IMR-90 (cell line): ENCODE data around the gene GRK5. TPM values are rescaled to one million over a fixed set of nuclear protein-coding genes. Genes with fewer than 3 reads are reported as not detected.
A peak's percentile ranks its signal among the peaks of the same experiment; 100 is the strongest.

Source experiments
- FOS ChIP-seq: fragments of 150-350 bp; IDR thresholded peaks from 2 replicates; pipeline ENCODE4 v1.6.1; 2016; ENCODE audit warnings: low read depth, low read length
- RCOR1 ChIP-seq: IDR thresholded peaks from 2 replicates; pipeline ENCODE4 v1.6.1; 2012; ENCODE audit warnings: mild to moderate bottlenecking, low read length, improper control_type of control experiment; ENCODE audit not compliant: insufficient replicate concordance
- USF2 ChIP-seq: fragments of 150-350 bp; IDR thresholded peaks from 2 replicates; pipeline ENCODE4 v1.6.1; 2017; ENCODE audit warnings: mild to moderate bottlenecking, antibody characterized with exemption, low read length, low read depth
- polyA plus RNA-seq, 3 experiments: library from polyadenylated mRNA; depleted of rRNA; stranded (reverse); fragments of >200 nt; gene quantifications; 2 replicates each; pipeline ENCODE4 v1.2.3, GENCODE V29; 2012; ENCODE audit warnings: low replicate concordance in 1 of 3
- total RNA-seq: library from RNA; depleted of rRNA; stranded (reverse); fragments of >200 nt; gene quantifications from 2 replicates; pipeline ENCODE4 v1.2.3, GENCODE V29; 2012

GRK5 gene
- total and polyA plus RNA-seq, 2 of the 4 experiments (the other 2 are of a cell fraction) = 12.9 to 16.3 TPM

- peak; percentile 38; the same call in 1 of the 2 replicates for TF ChIP-seq USF2
- peak; percentile 42 for TF ChIP-seq FOS
- no peak for TF ChIP-seq RCOR1
Observed at GRCh38 chr10:119370972-119371703, 163.8 kb downstream of the GRK5 start (continued).
